H9 (cell line): ENCODE measurements around the gene LRRC41. TPM values are rescaled to one million over a fixed set of nuclear protein-coding genes. Genes with fewer than 3 reads are reported as not detected.

Experiments
- DNase-seq: peaks from one replicate; pipeline ENCODE4 v3.0.0-alpha.2; 2017
- H2AFZ ChIP-seq: one replicate; pipeline ENCODE4 v1.6.1; 2013; ENCODE audit warnings: mild to moderate bottlenecking, low read length, control low read depth, moderate library complexity
- H2AK5ac ChIP-seq: 2 replicates; pipeline ENCODE4 v1.6.1; 2013; ENCODE audit warnings: low read length, control low read depth, mixed read lengths; ENCODE audit not compliant: insufficient read length
- H2BK120ac ChIP-seq: one replicate; pipeline ENCODE4 v1.6.1; 2013; ENCODE audit warnings: low read depth, mild to moderate bottlenecking, low read length, control low read depth, inconsistent platforms; ENCODE audit not compliant: poor library complexity, severe bottlenecking
- H2BK12ac ChIP-seq: 2 replicates; pipeline ENCODE4 v1.6.1; 2013; ENCODE audit warnings: low read length, control low read depth, mixed read lengths, low read depth; ENCODE audit not compliant: insufficient read length
- H2BK15ac ChIP-seq: 2 replicates; pipeline ENCODE4 v1.6.1; 2013; ENCODE audit warnings: low read depth, low read length, control low read depth
- H2BK20ac ChIP-seq: one replicate; pipeline ENCODE4 v1.6.1; 2013; ENCODE audit warnings: low read depth, mild to moderate bottlenecking, low read length, control low read depth, inconsistent platforms; ENCODE audit not compliant: poor library complexity, severe bottlenecking
- H2BK5ac ChIP-seq: 2 replicates; pipeline ENCODE4 v1.6.1; 2013; ENCODE audit warnings: low read length, control low read depth, mixed read lengths; ENCODE audit not compliant: insufficient read length
- H3K14ac ChIP-seq: 2 replicates; pipeline ENCODE4 v1.6.1; 2013; ENCODE audit warnings: low read length, control low read depth; ENCODE audit not compliant: insufficient read depth
- H3K18ac ChIP-seq: 2 replicates; pipeline ENCODE4 v1.6.1; 2013; ENCODE audit warnings: low read depth, mild to moderate bottlenecking, mixed read lengths, low read length, control low read depth; ENCODE audit not compliant: insufficient read length
- H3K23ac ChIP-seq: 2 replicates; pipeline ENCODE4 v1.6.1; 2013; ENCODE audit warnings: low read length, control low read depth, mixed read lengths, low read depth; ENCODE audit not compliant: insufficient read length
- H3K23me2 ChIP-seq: 2 replicates; pipeline ENCODE4 v1.6.1; 2013; ENCODE audit warnings: low read depth, mild to moderate bottlenecking, mixed read lengths, low read length, control low read depth; ENCODE audit not compliant: insufficient read length, poor library complexity, severe bottlenecking
- H3K27ac ChIP-seq: 2 replicates; pipeline ENCODE4 v1.5.1; 2013; ENCODE audit warnings: low read length, control low read depth, mixed read lengths, low read depth; ENCODE audit not compliant: insufficient read length
- H3K27me3 ChIP-seq: 2 replicates; pipeline ENCODE4 v1.6.1; 2013; ENCODE audit warnings: low read length, control low read depth, inconsistent platforms; ENCODE audit not compliant: insufficient read depth
- H3K4ac ChIP-seq: 2 replicates; pipeline ENCODE4 v1.6.1; 2013; ENCODE audit warnings: low read depth, mild to moderate bottlenecking, control low read depth, inconsistent platforms, low read length, moderate library complexity
- H3K4me1 ChIP-seq: 2 replicates; pipeline ENCODE4 v1.6.1; 2013; ENCODE audit warnings: low read length, control low read depth, inconsistent platforms; ENCODE audit not compliant: insufficient read depth
- H3K4me2 ChIP-seq: 2 replicates; pipeline ENCODE4 v1.6.1; 2013; ENCODE audit warnings: low read length, control low read depth, mixed read lengths; ENCODE audit not compliant: insufficient read length, insufficient read depth
- H3K56ac ChIP-seq: 2 replicates; pipeline ENCODE4 v1.6.1; 2013; ENCODE audit warnings: low read depth, mild to moderate bottlenecking, mixed read lengths, low read length, control low read depth; ENCODE audit not compliant: insufficient read length
- H3K79me1 ChIP-seq: 2 replicates; pipeline ENCODE4 v1.6.1; 2013; ENCODE audit warnings: low read depth, mild to moderate bottlenecking, moderate library complexity, low read length, control low read depth, inconsistent platforms; ENCODE audit not compliant: insufficient read depth, poor library complexity, severe bottlenecking
- H3K79me2 ChIP-seq: 2 replicates; pipeline ENCODE4 v1.6.1; 2013; ENCODE audit warnings: low read length, control low read depth, inconsistent platforms; ENCODE audit not compliant: insufficient read depth
- H3K9ac ChIP-seq: 2 replicates; pipeline ENCODE4 v1.6.1; 2013; ENCODE audit warnings: low read length, control low read depth, mixed read lengths; ENCODE audit not compliant: insufficient read length; ENCODE audit errors: extremely low read depth
- H3K9me3 ChIP-seq: one replicate; pipeline ENCODE4 v1.6.1; 2013; ENCODE audit warnings: low read depth, low read length, inconsistent platforms; ENCODE audit not compliant: control insufficient read depth
- H3T11ph ChIP-seq: one replicate; pipeline ENCODE4 v1.6.1; 2013; ENCODE audit warnings: mild to moderate bottlenecking, low read length, control low read depth, inconsistent platforms
- H4K20me1 ChIP-seq: one replicate; pipeline ENCODE4 v1.6.1; 2013; ENCODE audit not compliant: control insufficient read depth, insufficient read length, insufficient read depth
- H4K5ac ChIP-seq: 2 replicates; pipeline ENCODE4 v1.6.1; 2013; ENCODE audit warnings: low read depth, mild to moderate bottlenecking, mixed read lengths, low read length, control low read depth; ENCODE audit not compliant: insufficient read length
- H4K8ac ChIP-seq: replicated peaks from 2 replicates; pipeline ENCODE4 v1.6.1; 2013; ENCODE audit warnings: low read length, control low read depth, mixed read lengths, low read depth; ENCODE audit not compliant: insufficient read length
- H4K91ac ChIP-seq: 2 replicates; pipeline ENCODE4 v1.6.1; 2013; ENCODE audit warnings: low read depth, mild to moderate bottlenecking, moderate library complexity, mixed read lengths, low read length, control low read depth; ENCODE audit not compliant: insufficient read length
- H3K27ac Mint-ChIP-seq, 3 experiments: 2 replicates in 2 of 3; 3 replicates in 1 of 3; pipeline ENCODE4 v1.8.0; 2020 to 2021; ENCODE audit warnings: mixed read lengths in 3 of 3, mild to moderate bottlenecking in 1 of 3, moderate library complexity in 1 of 3
- H3K27me3 Mint-ChIP-seq: 2 replicates; pipeline ENCODE4 v1.8.0; 2021; ENCODE audit warnings: low read depth, mild to moderate bottlenecking, moderate library complexity, mixed read lengths
- H3K36me3 Mint-ChIP-seq, 3 experiments: 2 replicates in 2 of 3; 3 replicates in 1 of 3; pipeline ENCODE4 v1.8.0; 2020 to 2021; ENCODE audit warnings: low read depth in 3 of 3, mixed read lengths in 3 of 3; ENCODE audit not compliant: insufficient read depth in 1 of 3
- H3K4me1 Mint-ChIP-seq, 2 experiments: 2 replicates each; pipeline ENCODE4 v1.8.0; 2020; ENCODE audit warnings: mixed read lengths in 2 of 2
- H3K4me3 Mint-ChIP-seq, 2 experiments: 2 replicates in 1 of 2; 3 replicates in 1 of 2; pipeline ENCODE4 v1.8.0; 2020 to 2021; ENCODE audit warnings: mild to moderate bottlenecking in 2 of 2, mixed read lengths in 2 of 2, moderate library complexity in 1 of 2
- H3K9me3 Mint-ChIP-seq, 2 experiments: 2 replicates in 1 of 2; 3 replicates in 1 of 2; pipeline ENCODE4 v1.8.0; 2020; ENCODE audit warnings: mild to moderate bottlenecking in 2 of 2, mixed read lengths in 2 of 2, moderate library complexity in 1 of 2
- CTCF ChIP-seq: fragments of 200-600 bp; sonication (generic); conservative IDR thresholded peaks from 3 replicates; pipeline ENCODE4 v1.8.0; 2021; ENCODE audit warnings: antibody characterized with exemption, mild to moderate bottlenecking
- WGBS: extraction: QIAGEN DNeasy Blood & Tissue Kit; methylation state at CpG from one replicate; pipeline ENCODE4 v1.1.7; 2013; ENCODE audit warnings: missing lambda C conversion rate, low lambda C conversion rate, mixed read lengths; ENCODE audit not compliant: insufficient read length; ENCODE audit errors: extremely low coverage; 5-methylcytosine and 5-hydroxymethylcytosine counted together
- total RNA-seq: library from RNA; stranded (reverse); gene quantifications from 2 replicates; pipeline ENCODE4 v1.2.1, GENCODE V29; 2021

LRRC41 gene
- total RNA-seq, 1 experiment from 2014 or later: 62.6 TPM

- no peak overlapping the region for H2BK20ac ChIP-seq
- no peak overlapping the region for H2BK120ac ChIP-seq
- H3K27me3 ChIP-seq: no peaks in the 10 kb centered on the region
- H3K9me3 ChIP-seq: no peaks in the 10 kb centered on the region
- H3K27ac Mint-ChIP-seq: peak overlapping the region; percentile 66 to 97 (median 80)
- H3K4me2 ChIP-seq: peak overlapping the region; percentile 61
- H2AK5ac ChIP-seq: no peak overlapping the region
- no peaks in the 10 kb centered on the region; the same call in 1 of the 2 replicates for H3K27me3 Mint-ChIP-seq
- H4K5ac ChIP-seq: no peak overlapping the region
- no peak for DNase-seq
- peaks cover 28% of the 10 kb centered on the region; the same call in 1 of the 2 replicates for H3K79me2 ChIP-seq
- no peak overlapping the region for H4K8ac ChIP-seq
- no peak overlapping the region for H3T11ph ChIP-seq
- peak overlapping the region; percentile 39 for H3K9ac ChIP-seq
- no peak overlapping the region for H3K27ac ChIP-seq
- no peak overlapping the region for H4K91ac ChIP-seq
- H3K4me1 ChIP-seq: no peaks in the 10 kb centered on the region; the same call in 1 of the 2 replicates
- H3K79me1 ChIP-seq: peaks cover 4% of the 10 kb centered on the region
- no peak overlapping the region for H3K14ac ChIP-seq
- H3K4me1 Mint-ChIP-seq: peaks cover 29 to 42% of the 10 kb centered on the region in 2 experiments
- no CpG with 5 or more reads among the region's 6 CpGs for WGBS
- no peak overlapping the region for H3K23ac ChIP-seq
- H2AFZ ChIP-seq: no peak overlapping the region
- no peak overlapping the region for H3K18ac ChIP-seq
- no peak overlapping the region for H2BK15ac ChIP-seq
- no peak overlapping the region for H3K56ac ChIP-seq
- no peak overlapping the region for H2BK5ac ChIP-seq
- H3K9me3 Mint-ChIP-seq: peaks cover 0 to 3% of the 10 kb centered on the region in 2 experiments; a peak in 1 of 5 replicates
- H2BK12ac ChIP-seq: no peak overlapping the region
- peaks cover 13% of the 10 kb centered on the region for H3K23me2 ChIP-seq
- no peaks in the 10 kb centered on the region for H4K20me1 ChIP-seq
- H3K4me3 Mint-ChIP-seq: peak overlapping the region; percentile 100
- no peak overlapping the region; the same call in 1 of the 2 replicates for H3K4ac ChIP-seq
- no peak for TF ChIP-seq CTCF
- H3K36me3 Mint-ChIP-seq: peaks cover 30 to 39% (median 32%) of the 10 kb centered on the region in 3 experiments
These were observed 2.6 kb downstream of the LRRC41 start for GRCh38 chr1:46300673-46301405.
